ENCODE data around the gene ITSN1.

GRCh38 chr21:33680870-33681269 lies 38.6 kb downstream of the ITSN1 start:
- TF ChIP-seq REST (IDR thresholded peaks at IDR 0.05; ENCODE audit: insufficient read depth in 1 of 2, low read depth in 2 of 2, low read length in 1 of 2) = no peak
- no peak for TF ChIP-seq CTCF (IDR thresholded peaks at IDR 0.05)
- TF ChIP-seq POLR2AphosphoS5 (IDR thresholded peaks at IDR 0.05; ENCODE audit: low read depth, low read length) = no peak
- no peak for TF ChIP-seq TCF7L2 (IDR thresholded peaks at IDR 0.05; ENCODE audit: low read depth, low read length)
- no peak for TF ChIP-seq SIN3A (IDR thresholded peaks at IDR 0.05; ENCODE audit: borderline replicate concordance, insufficient read depth, low read depth, low read length)
